NB4 (cell line): ENCODE measurements around the gene METTL22.

Source experiments
- DNase-seq: peaks from one replicate; pipeline ENCODE4 v3.0.0; 2010; ENCODE audit warnings: low read depth
- H3K4me3 ChIP-seq: one replicate; pipeline ENCODE4 v1.5.1; 2011; ENCODE audit warnings: mild to moderate bottlenecking, low read depth, low read length, moderate library complexity
- MYC ChIP-seq: IDR thresholded peaks from 2 replicates; pipeline ENCODE4 v1.6.1; 2011; ENCODE audit warnings: low read depth, low read length
- POLR2A ChIP-seq: IDR thresholded peaks from 2 replicates; pipeline ENCODE4 v1.6.1; 2011; ENCODE audit warnings: mild to moderate bottlenecking; ENCODE audit not compliant: insufficient read length; ENCODE audit errors: extremely low read depth
- TF ChIP-seq, protein P1 (sequence below): IDR thresholded peaks from 2 replicates; pipeline ENCODE4 v1.6.1; 2011; ENCODE audit warnings: low read depth, low read length
- TF ChIP-seq, protein P2 (sequence below): IDR thresholded peaks from one replicate; pipeline ENCODE4 v1.5.1; 2012; ENCODE audit warnings: low read depth, low read length

The METTL22 gene

DNA sequence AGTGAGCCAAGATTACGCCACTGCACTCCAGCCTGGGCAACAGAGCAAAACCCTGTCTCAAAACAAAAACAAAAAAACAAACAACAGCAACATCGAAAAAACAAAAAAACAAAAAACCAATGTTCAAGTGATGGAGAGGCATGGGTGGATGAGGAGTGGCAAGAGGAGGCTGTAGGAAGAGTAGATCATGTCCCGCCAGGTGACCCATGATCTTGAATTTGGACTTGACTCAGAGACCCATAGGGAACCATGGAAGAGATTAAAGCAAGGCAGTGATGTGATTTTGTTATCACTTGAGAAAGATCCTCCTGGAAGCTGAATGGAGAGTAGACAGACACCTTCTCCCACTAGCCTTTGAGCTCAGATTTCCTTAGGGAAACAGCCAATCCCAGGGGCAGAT lies 64.1 kb downstream of the METTL22 start:
- no peak for DNase-seq
- TF ChIP-seq, protein P1, sequence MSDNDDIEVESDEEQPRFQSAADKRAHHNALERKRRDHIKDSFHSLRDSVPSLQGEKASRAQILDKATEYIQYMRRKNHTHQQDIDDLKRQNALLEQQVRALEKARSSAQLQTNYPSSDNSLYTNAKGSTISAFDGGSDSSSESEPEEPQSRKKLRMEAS, result no peak
- no peak overlapping the region for H3K4me3 ChIP-seq

DNA sequence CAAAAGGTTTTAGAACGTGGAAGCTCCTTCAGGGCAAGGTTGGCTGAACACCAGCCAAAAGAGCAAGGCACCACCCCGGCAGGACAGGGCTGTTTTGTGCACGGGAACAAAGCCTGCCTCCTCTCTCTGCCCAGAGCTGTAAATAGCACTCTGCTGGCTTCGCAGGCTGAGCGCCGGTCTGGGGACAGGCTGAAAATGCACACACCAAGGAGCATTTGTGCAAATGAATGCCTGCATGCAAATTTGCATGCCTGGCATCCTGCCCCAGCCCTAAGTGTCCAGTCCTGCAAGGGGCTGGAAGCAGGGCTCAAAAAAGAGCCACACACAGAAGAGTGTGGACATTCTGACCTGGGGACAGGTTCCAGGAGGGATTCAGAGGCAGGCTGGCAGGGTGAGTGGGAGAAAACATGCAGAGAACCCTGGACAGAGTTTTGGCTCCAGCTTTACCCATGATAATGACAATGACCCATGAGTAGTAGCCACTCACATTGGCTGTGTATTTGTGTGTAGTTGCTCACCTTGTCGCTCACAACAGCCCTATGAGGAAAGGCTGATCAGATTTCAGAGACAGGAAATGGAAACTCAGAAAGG lies 64.6 kb downstream of the METTL22 start:
- TF ChIP-seq POLR2A (no peak), MYC (no peak)
- TF ChIP-seq, protein P1, result no peak
- TF ChIP-seq, protein P2, sequence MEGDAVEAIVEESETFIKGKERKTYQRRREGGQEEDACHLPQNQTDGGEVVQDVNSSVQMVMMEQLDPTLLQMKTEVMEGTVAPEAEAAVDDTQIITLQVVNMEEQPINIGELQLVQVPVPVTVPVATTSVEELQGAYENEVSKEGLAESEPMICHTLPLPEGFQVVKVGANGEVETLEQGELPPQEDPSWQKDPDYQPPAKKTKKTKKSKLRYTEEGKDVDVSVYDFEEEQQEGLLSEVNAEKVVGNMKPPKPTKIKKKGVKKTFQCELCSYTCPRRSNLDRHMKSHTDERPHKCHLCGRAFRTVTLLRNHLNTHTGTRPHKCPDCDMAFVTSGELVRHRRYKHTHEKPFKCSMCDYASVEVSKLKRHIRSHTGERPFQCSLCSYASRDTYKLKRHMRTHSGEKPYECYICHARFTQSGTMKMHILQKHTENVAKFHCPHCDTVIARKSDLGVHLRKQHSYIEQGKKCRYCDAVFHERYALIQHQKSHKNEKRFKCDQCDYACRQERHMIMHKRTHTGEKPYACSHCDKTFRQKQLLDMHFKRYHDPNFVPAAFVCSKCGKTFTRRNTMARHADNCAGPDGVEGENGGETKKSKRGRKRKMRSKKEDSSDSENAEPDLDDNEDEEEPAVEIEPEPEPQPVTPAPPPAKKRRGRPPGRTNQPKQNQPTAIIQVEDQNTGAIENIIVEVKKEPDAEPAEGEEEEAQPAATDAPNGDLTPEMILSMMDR, result no peak
- H3K4me3 ChIP-seq, result no peak overlapping the region
- DNase-seq, result no peak

DNA sequence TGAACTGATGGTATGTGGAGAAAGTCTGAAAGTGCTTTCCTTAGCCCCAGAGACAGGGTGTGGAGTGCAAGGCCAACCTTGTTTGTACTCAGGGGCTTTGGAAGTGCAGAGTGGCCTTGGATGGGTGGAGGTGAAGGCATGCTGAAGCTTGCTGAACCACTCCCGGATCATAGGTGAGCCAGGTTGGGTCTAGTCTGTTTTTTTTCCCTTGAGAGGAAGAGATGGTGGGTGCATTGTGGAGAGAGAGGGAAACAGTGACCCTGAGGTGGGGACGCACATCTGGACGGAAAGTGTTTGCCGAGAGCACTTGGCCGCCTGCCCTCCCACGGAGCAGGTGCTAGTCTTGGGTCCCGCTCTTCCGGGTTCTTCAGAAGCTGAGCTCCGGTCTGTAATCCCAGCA lies 65.4 kb downstream of the METTL22 start:
- TF ChIP-seq, protein P2, result no peak
- TF ChIP-seq POLR2A (no peak), MYC (no peak)
- TF ChIP-seq, protein P1, result no peak
- no peak for DNase-seq

DNA sequence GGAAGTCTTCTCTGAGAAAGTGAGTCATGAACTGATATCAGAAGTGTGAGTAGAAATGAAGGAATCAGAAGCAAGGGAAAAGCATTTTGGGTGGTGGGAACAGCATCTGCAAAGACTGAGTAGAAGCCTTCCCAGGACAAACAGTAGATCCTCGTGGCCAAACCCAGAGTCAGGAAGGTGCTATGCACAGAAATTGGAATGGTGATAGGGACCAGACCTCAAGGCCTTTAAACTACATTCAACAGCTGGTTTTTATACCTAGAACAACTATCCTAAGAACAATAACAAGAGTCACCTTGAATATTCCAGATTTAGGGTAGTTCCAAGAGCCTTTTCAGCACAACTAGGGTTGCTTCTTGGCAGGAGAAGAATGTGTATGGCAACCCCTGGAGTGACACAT lies 68.2 kb downstream of the METTL22 start:
- DNase-seq, result no peak
- TF ChIP-seq POLR2A (no peak), MYC (no peak)
- TF ChIP-seq, protein P2, result no peak
- TF ChIP-seq, protein P1, result no peak
- H3K4me3 ChIP-seq, result no peak overlapping the region

More for the DNA sequence above, 65.4 kb downstream of the METTL22 start:
- H3K4me3 ChIP-seq, result no peak overlapping the region

DNA sequence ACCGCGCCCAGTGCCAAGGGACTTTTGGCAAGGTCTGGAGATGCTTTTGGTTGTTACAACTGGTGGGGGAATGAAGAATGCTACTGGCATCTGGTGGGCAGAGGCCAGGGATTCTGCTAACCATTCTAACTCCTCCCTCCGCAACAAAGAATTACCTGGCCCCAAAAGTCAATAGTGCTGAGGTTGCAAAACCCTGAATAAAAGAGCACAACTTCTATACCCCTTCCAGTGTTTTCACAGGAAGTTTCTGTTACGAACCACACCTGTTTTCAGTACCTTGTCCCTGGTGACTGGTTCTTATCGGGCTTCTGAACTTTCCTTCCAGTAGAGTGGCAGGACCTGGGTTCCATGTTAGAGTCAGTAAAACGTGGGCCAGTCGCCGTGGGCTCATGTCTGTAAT lies 70.2 kb downstream of the METTL22 start:
- DNase-seq, result no peak
- no peak overlapping the region for H3K4me3 ChIP-seq
- TF ChIP-seq, protein P2, result no peak
- TF ChIP-seq MYC, result no peak
- TF ChIP-seq POLR2A, result no peak
- TF ChIP-seq, protein P1, result no peak

DNA sequence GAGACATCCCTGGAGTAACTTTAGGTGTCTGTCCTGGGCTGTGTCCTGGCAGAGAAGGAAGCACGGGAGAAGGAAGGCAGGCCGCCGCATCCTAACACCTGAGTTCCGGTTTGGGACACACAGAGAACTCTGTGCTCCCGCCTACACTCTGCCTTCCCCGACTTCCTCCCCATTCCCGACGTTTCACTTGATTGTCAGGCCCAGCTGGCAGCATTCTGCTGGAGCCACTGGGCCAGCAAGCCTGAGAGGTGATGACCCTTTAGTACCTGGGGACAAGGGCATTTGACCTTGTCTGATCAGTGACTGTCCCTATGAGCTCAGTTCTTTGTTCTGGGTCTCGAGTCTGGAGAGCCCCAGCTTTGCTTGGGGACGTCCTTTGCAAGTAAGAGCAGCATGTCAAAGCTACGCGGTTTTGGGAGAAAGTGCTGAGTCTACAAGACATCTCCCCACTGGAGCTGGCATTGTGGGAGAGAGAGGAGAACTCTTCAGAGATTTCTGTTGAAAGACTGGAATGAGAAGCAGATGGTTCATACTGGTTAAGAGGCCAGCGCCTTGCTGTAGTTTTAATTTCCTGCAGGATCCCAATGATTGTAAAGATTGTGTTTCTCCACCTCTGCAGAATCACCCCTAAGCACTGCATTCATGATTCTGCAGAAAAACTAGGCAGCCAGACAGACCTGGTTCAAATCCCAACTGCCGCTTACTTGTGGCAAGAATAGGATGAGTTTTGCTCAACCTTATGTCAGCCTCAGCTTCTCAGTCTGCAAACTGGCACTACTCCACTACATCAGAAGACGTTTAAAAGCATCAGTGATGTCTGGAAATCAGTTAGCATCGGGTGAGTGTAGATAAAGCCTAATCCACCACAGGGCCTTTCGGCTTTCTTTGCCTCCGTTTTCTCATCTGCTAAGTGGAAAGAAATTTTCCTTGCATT lies 73.6 kb downstream of the METTL22 start:
- TF ChIP-seq MYC (no peak), POLR2A (no peak)
- TF ChIP-seq, protein P1, result no peak
- TF ChIP-seq, protein P2, result no peak
- no peak overlapping the region for H3K4me3 ChIP-seq
- DNase-seq, result no peak
